ENCODE data around the gene IGF2BP3.
"Not testable (repeated sequence)": the region's sequence is repeated elsewhere in the genome, so short reads cannot be mapped to it uniquely, and the experiment has no call there.

Gene IGF2BP3

DNA sequence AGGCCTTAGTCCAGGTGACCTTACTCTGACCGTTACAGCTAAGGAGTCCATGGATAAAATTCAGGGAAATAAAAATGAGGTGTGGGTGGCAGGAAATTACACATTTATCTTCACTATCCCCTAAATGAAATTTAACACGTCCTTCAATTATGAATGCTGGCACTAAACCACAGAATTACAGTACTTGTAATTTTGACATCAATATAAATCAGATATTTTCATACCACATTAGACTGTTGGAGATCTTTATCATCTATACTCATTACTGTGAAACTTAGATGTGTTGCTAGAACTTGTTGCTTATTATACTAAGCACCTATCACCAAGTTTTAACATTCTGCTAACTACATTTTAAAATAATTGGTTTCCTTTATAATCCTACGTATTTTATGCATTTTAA, 51.1 kb downstream of the IGF2BP3 start:
- no peak for DNase-seq

DNA sequence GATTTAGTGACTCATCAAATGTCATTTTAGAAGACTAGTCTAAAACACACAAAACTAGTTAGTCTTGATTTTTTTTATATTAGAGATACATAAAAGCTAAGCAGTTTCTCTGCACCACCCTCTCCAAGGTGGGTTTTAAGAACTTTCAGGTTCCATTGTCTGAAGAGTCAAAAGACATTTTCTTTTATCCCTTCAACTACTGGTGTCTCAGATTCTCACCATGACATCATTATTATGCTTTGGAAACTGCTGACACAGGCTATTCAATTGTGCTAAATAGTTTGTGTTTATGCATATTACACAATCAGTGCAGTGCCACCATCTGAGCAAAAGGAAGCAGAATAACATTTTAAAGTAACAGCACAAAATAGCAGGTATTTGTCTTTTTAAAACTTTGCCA, 52.2 kb downstream of the IGF2BP3 start:
- DNase-seq: no peak

DNA sequence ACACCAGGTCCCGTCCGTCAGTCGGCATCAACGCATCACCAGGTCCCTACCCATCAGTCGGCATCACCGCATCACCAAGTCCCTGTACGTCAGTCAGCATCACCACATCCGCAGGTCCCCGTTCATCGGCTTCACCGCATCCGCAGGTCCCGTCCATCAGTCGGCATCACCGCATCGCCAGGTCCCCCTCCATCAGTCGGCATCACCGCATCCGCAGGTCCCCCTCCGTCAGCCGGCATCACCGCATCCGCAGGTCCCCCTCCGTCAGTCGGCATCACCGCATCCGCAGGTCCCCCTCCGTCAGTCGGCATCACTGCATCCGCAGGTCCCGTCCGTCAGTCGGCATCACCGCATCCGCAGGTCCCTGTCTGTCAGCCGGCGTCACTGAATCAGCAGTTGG, 55.1 kb downstream of the IGF2BP3 start:
- no peak for DNase-seq

DNA sequence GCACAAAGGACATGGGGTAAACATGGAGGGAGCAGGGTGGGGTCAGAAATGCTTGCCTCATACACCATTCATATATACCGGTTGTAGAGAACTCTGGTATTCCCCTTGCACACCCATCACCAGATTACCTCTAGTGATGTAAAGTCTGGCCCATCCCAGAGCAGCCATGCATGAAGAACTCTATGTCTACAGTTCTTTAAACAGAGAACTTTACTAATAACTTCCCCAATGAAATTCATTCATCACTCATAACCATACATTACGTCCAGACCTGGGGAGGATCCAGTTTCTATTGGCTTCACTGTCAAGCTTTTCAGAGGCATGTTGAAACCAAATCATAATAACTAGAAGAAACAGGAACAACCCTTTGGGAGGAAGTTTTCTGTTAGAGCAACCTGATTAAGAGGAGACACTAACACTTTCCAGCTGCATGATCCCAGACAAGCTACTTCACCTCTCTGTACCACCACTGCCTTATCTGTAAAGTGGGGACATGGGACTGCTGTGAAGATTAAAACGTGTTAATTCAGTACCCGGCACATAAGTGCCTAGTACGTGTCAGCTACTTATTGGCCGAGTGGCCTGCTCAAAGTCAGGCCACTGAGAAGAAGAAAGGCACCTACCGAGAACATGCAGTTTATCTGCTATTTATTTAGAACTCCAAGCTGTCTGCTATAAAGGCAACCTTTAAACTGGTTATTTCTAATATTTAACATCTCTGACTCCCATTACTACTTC, 59.7 kb downstream of the IGF2BP3 start:
- DNase-seq: no peak

DNA sequence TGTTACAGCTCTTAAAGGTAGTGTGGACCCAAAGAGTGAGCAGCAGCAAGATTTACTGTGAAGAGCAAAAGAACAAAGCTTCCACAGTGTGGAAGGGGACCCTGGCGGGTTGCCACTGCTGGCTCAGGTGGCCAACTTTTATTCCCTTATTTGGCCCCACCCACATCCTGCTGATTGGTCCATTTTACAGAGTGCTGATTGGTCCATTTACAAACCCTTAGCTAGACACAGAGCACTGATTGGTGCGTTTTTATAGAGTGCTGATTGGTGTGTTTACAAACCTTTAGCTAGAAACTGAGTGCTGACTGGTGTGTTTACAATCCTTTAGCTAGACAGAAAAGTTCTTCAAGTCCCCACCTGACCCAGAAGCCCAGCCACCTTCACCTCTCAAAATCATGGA, 63.7 kb downstream of the IGF2BP3 start:
- not testable (repeated sequence) for DNase-seq

DNA sequence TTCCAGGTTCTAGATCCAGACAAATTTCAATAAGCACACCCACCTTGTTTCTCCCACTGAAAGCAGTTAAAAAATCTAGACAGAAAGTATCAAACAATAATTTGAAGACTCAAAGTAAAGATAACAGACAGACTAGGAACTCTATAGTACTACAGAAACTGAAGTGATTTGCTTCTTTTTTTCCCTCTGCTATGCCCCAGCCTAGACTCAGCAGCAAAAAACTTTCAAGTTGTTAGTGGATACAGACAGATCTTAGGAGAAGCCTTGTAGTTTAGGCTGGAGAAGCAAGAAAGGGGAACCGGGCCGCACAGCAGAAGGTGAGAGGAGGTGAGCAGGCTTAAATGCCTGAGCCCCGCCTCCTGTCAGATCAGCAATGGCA, 65.1 kb downstream of the IGF2BP3 start:
- DNase-seq: no peak

DNA sequence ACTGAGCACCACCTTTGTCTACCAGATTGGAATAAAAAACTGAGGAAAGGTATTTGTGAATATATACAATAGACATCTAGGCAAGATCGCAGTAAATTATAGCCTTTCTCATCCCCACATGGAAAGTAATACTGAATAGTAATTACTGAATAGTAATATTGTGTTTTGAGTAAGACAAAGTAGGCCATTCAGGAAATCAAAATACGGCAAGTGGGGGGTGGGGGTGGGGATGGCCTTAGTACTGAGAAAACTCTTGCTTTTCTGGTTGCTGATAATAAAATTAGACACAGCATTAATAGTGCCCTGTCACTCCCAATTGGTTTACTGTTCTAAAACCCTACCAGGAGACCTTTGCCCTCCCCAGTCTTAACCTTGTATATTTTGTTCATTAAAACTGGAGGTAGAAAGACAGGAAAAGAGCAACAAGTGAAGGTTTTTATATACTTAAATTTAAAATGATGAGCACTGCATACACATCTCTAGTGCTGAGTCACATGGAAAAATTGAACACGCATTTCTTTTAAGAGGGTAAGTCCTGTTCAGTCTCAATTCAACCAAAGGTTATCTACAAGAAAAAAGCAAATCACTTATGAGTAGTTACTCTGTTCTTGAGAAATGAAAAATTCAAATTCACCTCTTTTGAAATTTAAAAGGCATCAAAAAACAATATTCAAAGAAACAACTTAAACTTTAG, 65.6 kb downstream of the IGF2BP3 start:
- DNase-seq: no peak

DNA sequence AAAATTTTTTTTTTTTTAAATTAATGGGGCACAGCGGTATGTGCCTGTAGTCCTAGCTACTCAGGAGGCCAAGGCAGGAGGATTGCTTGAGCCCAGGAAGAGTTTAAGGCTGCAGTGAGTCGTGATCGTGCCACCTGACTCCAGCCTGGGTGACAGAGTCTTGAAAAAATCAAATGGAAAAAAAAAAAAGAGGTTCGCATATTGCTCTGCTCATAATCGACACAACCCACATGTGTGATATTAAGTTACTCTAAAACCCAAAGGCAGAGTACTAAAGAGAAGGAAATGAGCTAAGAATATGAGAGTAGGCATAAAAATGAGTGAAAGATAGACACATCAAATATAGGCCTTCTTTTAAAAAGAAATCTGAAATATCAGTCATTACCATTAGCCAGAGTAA, 66.3 kb downstream of the IGF2BP3 start:
- no peak for DNase-seq

DNA sequence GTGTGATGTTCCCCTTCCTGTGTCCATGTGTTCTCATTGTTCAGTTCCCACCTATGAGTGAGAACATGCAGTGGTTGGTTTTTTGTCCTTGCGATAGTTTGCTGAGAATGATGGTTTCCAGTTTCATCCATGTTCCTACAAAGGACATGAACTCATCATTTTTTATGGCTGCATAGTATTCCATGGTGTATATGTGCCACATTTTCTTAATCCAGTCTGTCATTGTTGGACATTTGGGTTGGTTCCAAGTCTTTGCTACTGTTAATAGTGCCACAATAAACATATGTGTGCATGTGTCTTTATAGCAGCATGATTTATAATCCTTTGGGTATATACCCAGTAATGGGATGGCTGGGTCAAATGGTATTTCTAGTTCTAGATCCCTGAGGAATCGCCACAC, 72.2 kb downstream of the IGF2BP3 start:
- not testable (repeated sequence) for DNase-seq

DNA sequence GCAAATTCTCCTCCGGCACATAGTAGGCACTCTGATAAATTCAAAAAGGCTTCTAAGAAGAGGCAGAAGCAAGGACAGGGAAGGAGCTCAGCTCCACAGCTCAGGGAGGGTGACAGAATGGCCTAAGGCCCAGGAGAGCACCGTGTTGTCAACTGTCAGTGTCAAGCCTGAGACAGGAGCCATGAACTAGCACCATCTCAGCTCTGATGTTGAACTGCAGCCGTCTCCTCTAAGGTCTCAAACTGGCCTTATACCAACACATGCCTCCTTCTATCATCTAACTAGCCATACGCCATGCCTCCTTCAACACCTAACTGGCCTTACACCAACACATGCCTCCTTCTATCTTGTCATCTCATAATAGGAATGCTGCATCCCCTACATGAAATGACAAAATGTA, 73.0 kb downstream of the IGF2BP3 start:
- no peak for DNase-seq

DNA sequence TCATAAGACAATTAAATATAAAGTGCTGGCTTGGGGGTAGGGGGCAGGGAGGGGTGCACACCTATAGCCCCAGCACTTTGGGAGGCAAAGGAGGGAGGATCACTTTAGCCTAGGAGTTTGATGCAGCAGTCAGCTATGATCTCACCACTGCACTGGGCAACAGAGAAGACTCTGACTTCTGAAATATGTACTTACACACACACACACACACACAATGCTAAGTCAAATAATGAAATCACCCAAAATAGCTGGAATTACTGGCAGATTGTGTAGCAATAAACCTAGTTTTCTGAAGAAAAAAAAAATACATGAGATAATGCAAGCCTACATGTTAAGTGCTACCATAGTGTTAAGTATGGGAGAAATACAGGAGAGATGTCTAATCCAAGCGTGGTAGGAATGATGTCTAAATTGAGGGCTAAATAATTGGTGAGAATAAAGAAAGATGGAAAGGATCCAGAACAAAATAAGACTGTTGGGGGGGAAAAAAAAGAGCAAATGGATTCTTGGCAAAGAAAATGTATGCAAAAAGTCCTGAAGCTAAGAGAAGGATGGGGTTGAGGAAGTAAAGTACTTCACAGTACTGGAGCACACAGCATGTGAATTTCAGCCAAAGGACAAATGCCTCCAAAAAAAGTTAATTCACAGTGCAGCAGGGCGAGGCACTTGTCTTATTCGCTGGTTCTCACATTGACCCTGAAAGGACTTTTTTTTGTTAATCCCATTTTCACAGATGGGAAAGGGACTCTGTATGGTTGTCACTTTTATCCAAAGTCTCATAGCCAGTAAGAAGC, 73.9 kb downstream of the IGF2BP3 start:
- DNase-seq: no peak

DNA sequence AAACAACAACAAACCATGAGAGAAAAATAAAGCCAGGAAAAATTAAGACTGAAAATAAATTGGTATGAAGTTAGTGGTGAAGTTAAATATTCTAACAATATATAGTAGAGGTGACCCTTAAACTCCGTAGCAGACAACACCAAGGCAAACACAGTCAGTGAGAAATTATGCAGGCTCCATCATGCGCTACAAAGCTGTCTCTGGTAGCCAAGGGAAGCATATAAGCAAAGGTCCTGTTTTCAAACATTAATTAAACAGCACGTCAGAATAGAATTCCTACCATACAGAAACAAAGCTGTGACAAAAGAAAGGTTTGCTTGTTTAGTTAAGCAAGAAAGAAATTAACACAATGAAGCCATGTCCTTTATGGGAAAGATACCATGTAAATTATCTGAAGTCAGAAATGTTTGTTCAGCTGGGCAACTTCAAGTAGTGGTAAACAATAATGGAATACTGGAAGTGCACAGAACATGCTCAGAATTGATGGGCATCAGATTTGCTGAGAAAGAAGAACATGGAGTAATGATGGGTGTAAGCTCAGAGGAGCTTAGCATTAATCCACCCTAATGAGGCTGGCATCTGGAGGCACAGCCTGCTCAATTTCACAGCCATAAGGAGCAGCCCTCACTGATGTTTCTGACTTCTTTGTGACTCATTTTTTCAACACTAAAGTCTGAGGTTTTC, 75.7 kb downstream of the IGF2BP3 start:
- no peak for DNase-seq

DNA sequence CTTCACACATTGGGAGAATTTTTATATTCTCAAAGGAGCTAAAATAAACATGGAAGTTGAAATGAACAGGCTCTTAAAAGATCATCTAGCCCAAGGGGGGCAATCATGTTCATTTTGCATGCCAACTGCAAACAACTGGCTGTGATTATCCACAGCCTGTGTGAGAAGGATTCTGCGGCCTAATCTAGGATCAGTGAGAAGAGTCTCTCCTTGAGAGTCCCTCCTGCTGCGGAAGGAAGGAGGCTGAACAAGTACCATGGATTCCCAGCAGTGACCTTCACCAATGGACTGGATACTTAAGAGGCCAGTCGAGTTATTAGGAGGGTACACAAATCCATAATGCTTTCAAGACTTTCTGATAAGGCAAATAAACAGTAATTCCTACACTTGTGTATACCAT, 76.7 kb downstream of the IGF2BP3 start:
- no peak for DNase-seq

DNA sequence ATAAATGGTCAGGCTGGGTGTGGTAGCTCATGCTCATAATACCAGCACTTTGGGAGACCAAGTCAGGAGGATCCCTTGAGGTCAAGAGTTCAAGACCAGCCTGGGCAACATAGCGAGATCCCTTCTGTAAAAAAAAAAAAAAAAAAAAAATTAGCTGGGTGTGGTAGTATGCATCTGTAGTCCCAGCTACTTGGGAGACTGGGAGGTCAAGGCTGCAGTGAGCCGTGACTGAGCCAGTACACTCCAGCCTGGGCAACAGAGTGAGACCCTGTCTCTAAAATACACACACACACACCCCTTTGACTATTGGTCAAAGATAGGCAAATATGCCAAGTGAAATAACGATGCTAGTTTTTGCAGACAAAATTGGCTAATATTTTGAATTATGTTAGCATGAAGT, 80.6 kb downstream of the IGF2BP3 start:
- no peak for DNase-seq

DNA sequence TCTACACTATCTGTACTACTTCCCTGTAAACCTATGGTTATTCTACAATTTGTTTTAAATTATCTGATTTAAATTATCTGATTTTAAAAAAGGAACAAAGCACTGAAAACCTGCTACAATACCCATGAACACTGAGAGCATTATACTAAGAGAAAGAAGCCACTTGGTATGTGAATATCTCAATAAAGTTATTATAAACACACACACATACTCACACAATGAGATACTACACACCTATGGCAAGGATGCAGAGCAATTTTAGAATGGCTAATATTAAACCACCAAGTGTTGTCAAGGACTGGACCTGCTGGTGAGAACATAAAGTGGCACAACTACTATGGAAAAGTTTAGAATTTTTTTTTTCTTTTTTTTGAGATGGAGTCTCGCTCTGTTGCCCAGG, 82.7 kb downstream of the IGF2BP3 start:
- DNase-seq: no peak

DNA sequence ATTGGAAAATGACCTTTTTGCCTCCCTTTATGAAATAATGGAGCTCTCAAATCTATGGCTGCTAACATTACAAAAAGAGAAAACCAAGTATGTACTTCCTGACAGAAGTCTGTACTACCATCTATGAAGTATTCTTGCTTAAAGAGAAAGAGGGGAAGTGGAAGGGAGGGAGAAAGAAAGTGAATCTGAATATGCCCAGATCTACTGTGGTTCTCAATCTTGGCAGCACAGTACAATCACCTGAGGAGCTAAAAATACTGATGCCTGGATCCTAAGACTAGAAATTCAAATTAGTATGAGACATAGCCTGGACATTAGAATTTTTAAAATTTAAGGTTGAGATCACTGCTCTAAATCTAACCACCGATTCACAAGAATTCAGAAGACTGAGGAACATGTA, 85.2 kb downstream of the IGF2BP3 start:
- DNase-seq: no peak

DNA sequence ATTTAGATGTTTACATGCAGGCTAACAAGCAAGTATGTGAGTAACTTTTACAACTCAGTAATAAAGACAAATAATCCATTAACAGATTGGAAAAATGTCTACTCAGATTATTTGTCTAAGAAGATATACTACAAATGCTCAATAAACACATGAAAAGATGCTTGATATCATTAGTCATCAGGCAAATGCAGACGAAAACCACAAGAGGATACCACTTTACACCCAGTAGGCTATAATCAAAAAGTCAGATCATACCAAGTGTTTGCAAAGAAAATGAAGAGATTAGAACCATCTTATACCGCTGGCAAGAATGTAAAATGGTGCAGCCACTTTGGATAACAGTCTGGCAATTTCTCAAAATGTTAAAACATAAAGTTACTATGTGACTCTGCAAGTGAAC, 87.1 kb downstream of the IGF2BP3 start:
- no peak for DNase-seq

DNA sequence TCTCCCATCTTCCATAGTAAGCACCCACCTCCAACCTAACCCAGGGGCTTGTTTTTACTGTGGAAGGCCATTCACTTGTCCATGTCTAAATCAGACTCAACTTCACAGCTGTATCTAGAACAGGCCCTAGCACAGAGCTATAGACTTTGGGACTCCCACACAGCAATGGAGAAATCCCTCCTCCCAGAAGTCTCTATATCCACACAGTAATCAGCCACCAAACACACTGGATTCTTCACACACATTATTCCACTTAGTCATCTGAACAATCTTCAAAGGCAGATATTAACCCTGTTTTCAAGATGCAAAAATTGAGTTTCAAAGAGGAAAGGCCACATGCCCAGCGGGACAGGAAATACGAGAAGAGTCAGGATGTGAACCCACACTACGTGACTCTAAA, 89.3 kb downstream of the IGF2BP3 start:
- no peak for DNase-seq

DNA sequence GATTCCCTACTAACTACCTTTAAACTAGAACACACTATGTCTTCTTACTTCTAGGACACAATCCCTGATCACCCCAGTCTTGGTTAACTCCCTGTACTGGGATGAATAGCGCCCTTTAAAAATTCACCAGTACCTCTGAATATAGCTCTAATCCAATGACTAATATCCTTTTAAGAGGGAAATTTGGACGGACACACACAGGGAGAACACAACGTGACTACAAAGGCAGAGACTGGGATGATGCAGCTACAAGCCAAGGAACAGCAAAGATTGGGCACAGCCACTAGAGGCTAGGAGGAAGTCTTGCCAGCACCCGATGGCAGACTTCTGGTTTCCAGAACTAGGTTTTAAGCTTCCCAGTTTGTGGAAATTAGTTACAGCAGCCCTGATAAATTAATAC, 89.7 kb downstream of the IGF2BP3 start:
- DNase-seq: no peak

DNA sequence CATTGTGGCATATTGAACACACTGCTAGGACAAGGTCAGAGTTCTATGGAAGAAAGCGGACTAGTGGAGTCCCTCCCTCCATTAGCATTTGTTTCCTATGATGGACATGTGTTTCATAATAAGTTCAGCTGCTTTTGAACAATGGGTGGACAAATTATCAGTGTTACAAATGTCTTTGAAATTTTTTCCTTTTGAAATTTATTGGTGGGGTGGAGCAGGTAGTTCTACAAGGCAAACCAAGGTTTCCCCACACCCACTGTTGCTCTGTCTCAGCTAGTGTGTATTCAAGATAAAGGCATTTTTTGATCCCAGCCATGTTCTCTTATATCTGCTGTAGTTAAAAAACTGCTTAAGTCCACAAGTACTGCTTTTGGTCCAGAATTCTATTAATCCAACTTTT, 91.3 kb downstream of the IGF2BP3 start:
- DNase-seq: no peak

DNA sequence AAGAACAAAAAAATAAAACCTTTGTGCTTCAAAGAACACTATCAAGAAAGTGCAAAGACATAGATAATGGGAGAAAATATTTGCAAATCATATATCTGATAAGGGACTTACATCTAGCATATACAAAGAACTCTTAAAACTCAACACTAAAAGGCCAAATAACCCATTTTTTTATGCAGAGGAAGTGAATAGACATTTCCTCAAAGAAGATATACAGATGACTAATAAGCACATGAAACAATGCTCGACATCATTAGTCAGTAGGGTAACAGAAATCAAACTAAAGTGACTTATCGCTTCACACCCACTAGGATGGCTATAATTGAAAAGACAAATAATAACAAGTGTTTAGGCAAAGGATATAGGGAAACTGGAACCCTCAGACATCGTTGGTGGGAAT, 93.2 kb downstream of the IGF2BP3 start:
- no peak for DNase-seq

DNA sequence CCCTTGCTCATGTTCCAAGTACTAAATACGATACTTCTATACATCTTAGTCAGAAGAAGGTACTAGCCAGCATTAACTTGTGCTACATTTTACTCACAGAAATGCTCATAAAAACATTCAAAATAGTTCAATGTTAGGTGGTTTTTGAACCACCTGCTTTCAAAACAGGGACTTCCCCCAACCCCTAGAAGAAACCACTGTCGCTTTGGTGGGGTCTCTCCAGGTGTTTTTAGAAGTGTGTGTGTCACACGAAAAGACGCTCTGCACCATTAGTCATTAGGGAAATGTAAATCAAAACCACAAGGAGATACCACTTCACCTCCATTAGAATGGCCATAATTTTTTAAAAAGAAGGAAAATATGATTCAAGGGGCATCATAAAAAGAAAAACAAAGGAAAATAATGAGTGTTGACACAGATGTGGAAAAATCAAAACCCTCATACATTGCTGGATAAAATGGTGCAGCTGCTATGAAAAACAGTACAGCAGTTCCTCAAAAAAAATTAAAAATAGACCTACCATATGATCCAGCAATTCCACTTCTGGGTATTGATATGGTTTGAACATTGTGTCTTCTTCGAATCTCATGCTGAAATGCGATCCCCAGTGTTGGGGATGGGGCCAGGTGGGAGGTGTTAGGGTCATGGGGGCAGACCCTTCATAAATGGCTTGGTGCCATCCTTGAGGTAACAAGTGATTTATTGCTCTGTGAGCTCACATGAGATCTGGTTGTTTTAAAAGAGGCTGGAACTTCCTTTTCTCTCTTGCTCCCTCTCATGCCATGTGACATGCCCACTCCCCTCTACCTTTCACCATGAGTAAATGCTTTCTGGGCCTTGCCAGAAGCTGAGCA, 96.9 kb downstream of the IGF2BP3 start:
- DNase-seq: peak; percentile 32

DNA sequence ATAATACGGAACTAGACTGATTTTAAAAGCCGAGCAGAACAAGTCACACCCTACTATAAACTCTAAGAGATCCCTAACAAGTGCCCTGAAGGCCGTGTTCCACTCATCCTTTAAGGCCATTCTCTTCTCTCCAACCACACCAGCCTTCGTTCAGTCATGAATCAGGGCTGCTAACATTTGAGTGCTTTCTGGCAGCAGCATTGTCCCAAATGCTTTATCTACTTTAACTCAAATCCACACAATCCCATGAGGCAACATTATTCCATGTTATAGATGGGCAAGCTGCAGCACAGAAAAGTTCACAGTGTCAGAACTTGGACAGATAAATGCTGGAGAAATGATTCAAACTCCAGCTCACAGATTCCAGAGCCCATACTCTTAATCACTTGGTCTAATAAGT, 97.7 kb downstream of the IGF2BP3 start:
- DNase-seq: no peak
